HepG2 (cell line): ENCODE measurements around the gene CIT. TPM values are rescaled to one million over a fixed set of nuclear protein-coding genes. Genes with fewer than 3 reads are reported as not detected.

Source experiments
- ATAC-seq: fragments of 200-7000 bp; cut with Tn5 transposase; 3 replicates; pipeline ENCODE4 v1.9.1; 2020; ENCODE audit warnings: mild to moderate bottlenecking, moderate library complexity
- BruUV-seq: library from RNA; stranded (reverse); fragments of 400-500 nt; replicated peaks from 2 replicates; lab custom pipeline; 2021; lab: Mats Ljungman, UMichigan
- CTCF ChIA-PET: fragments of 300-600 bp; formaldehyde crosslinking; extraction: SDS; loops from one replicate; lab custom pipeline; 2021; ENCODE audit warnings: low total read pairs, inconsistent platforms, low intra/inter-chr PET ratio; lab: Yijun Ruan, JAX
- POLR2A ChIA-PET: fragments of 350-600 bp; sonication (Branson Sonifier 250); formaldehyde crosslinking; loops from one replicate; lab custom pipeline; 2020; ENCODE audit warnings: antibody characterized with exemption, inconsistent platforms; lab: Yijun Ruan, JAX
- DNase-seq: peaks from one replicate; pipeline ENCODE4 v3.0.0-alpha.2; 2015; ENCODE audit warnings: low spot score
- FAIRE-seq: peaks from 3 replicates; lab custom pipeline; 2011; peaks lifted over from hg19 to GRCh38; lab: Jason Lieb, UNC
- H2AFZ ChIP-seq: one replicate; pipeline ENCODE4 v1.6.1; 2011; ENCODE audit warnings: low read length, inconsistent platforms
- H3K27ac ChIP-seq: fragments of 300-600 bp; 3 replicates; pipeline ENCODE4 v1.8.0; 2011; ENCODE audit warnings: mixed run types, mild to moderate bottlenecking, mixed read lengths, low read length, inconsistent platforms; ENCODE audit not compliant: insufficient read depth; ENCODE audit errors: extremely low read length
- H3K27me3 ChIP-seq, 2 experiments: fragments of 200-600 bp in 1 of 2; 2 replicates in 1 of 2; 3 replicates in 1 of 2; pipeline versions ENCODE4 v1.6.0 to v1.8.0; 2011; ENCODE audit warnings: low read length in 2 of 2, mild to moderate bottlenecking in 2 of 2, moderate library complexity in 2 of 2, inconsistent platforms in 1 of 2; ENCODE audit not compliant: insufficient read depth in 2 of 2, control insufficient read depth in 1 of 2
- H3K36me3 ChIP-seq, 2 experiments: fragments of 200-600 bp in 1 of 2; replicated peaks in 1 of 2; 2 replicates in 1 of 2; 3 replicates in 1 of 2; pipeline versions ENCODE4 v1.5.1 to v1.8.0; 2011; ENCODE audit warnings: low read length in 2 of 2, inconsistent platforms in 1 of 2; ENCODE audit not compliant: insufficient read depth in 2 of 2, control insufficient read depth in 1 of 2
- H3K4me1 ChIP-seq: 2 replicates; pipeline ENCODE4 v1.5.1; 2012; ENCODE audit warnings: low read length, inconsistent platforms; ENCODE audit not compliant: insufficient read depth
- H3K4me2 ChIP-seq: 2 replicates; pipeline ENCODE4 v1.6.0; 2011; ENCODE audit warnings: low read depth, low read length, inconsistent platforms
- H3K4me3 ChIP-seq, 3 experiments: fragments of 200-600 bp in 1 of 3; sonication (generic), shearing (Covaris generic) in 1 of 3; replicated peaks in 1 of 3; 2 replicates each; pipeline ENCODE4 v1.5.1; 2011 to 2016; ENCODE audit warnings: low read length in 3 of 3, inconsistent platforms in 2 of 3, low read depth in 2 of 3, mild to moderate bottlenecking in 2 of 3, control low read depth in 1 of 3, mixed read lengths in 1 of 3; ENCODE audit not compliant: insufficient read depth in 1 of 3
- H3K79me2 ChIP-seq: one replicate; pipeline ENCODE4 v1.6.1; 2011; ENCODE audit warnings: low read length, inconsistent platforms; ENCODE audit not compliant: insufficient read depth
- H3K9ac ChIP-seq: 2 replicates; pipeline ENCODE4 v1.6.0; 2011; ENCODE audit warnings: mild to moderate bottlenecking, low read depth, low read length, inconsistent platforms; ENCODE audit not compliant: insufficient read depth
- H3K9me3 ChIP-seq: 2 replicates; pipeline ENCODE4 v1.5.1; 2012; ENCODE audit warnings: mild to moderate bottlenecking, low read length
- H4K20me1 ChIP-seq: 2 replicates; pipeline ENCODE4 v1.6.0; 2011; ENCODE audit warnings: inconsistent platforms, mild to moderate bottlenecking, low read length, moderate library complexity; ENCODE audit not compliant: insufficient read depth
- ATF7 ChIP-seq, 2 experiments: fragments of 450-650 bp in 1 of 2; sonication (generic) in 1 of 2; formaldehyde crosslinking in 1 of 2; IDR thresholded peaks; 2 replicates each; pipeline versions ENCODE4 v1.4.0 to v1.6.1; 2016 to 2020; ENCODE audit warnings: antibody characterized with exemption in 1 of 2, mild to moderate bottlenecking in 1 of 2, missing genetic modification reagents in 1 of 2
- CREM ChIP-seq, 2 experiments: sonication (generic) in 1 of 2; formaldehyde crosslinking in 1 of 2; IDR thresholded peaks; 2 replicates each; pipeline versions ENCODE4 v1.4.0 to v1.6.1; 2016 to 2020; ENCODE audit warnings: antibody characterized with exemption in 1 of 2, mild to moderate bottlenecking in 1 of 2, missing genetic modification reagents in 1 of 2
- GABPA ChIP-seq, 2 experiments: IDR thresholded peaks; 2 replicates each; pipeline ENCODE4 v1.6.1; 2011 to 2016; ENCODE audit warnings: low read depth in 2 of 2, low read length in 1 of 2, missing biosample characterization in 1 of 2, missing genetic modification characterization in 1 of 2
- GZF1 ChIP-seq: sonication (generic); formaldehyde crosslinking; IDR thresholded peaks from 2 replicates; pipeline ENCODE4 v1.5.1; 2020; ENCODE audit warnings: mild to moderate bottlenecking, missing genetic modification reagents
- HDAC6 ChIP-seq: fragments of 200-600 bp; sonication (generic); IDR thresholded peaks from 2 replicates; pipeline ENCODE4 v1.7.0; 2017; ENCODE audit warnings: mild to moderate bottlenecking, antibody characterized with exemption, low read length, low read depth
- HIVEP1 ChIP-seq: sonication (generic); formaldehyde crosslinking; IDR thresholded peaks from 2 replicates; pipeline ENCODE4 v1.4.0; 2020; ENCODE audit warnings: mild to moderate bottlenecking, missing genetic modification reagents
- JUNB ChIP-seq: sonication (generic); formaldehyde crosslinking; IDR thresholded peaks from 2 replicates; pipeline ENCODE4 v1.8.0; 2022; ENCODE audit warnings: missing genetic modification reagents, mild to moderate bottlenecking, borderline replicate concordance
- NR2C2 ChIP-seq: sonication (generic); formaldehyde crosslinking; IDR thresholded peaks from 2 replicates; pipeline ENCODE4 v1.4.0; 2020; ENCODE audit warnings: missing genetic modification reagents, mild to moderate bottlenecking, moderate library complexity, borderline replicate concordance
- POLR2AphosphoS5 ChIP-seq: IDR thresholded peaks from 2 replicates; pipeline ENCODE4 v1.6.1; 2012; ENCODE audit warnings: low read depth, low read length
- RORA ChIP-seq: sonication (generic); formaldehyde crosslinking; IDR thresholded peaks from 2 replicates; pipeline ENCODE4 v1.5.0; 2020; ENCODE audit warnings: mild to moderate bottlenecking, missing genetic modification reagents, moderate library complexity
- SMARCE1 ChIP-seq: fragments of 450-650 bp; IDR thresholded peaks from 2 replicates; pipeline ENCODE4 v1.6.1; 2017; ENCODE audit warnings: borderline replicate concordance
- ZFP82 ChIP-seq: sonication (generic); formaldehyde crosslinking; IDR thresholded peaks from 2 replicates; pipeline ENCODE4 v1.5.1; 2020; ENCODE audit warnings: mild to moderate bottlenecking, missing genetic modification reagents, borderline replicate concordance
- ZNF382 ChIP-seq: sonication (generic); formaldehyde crosslinking; IDR thresholded peaks from 2 replicates; pipeline ENCODE4 v1.5.0; 2020; ENCODE audit warnings: missing genetic modification reagents, mild to moderate bottlenecking, borderline replicate concordance
- ZNF468 ChIP-seq: sonication (generic); formaldehyde crosslinking; IDR thresholded peaks from 2 replicates; pipeline ENCODE4 v1.8.0; 2022; ENCODE audit warnings: mild to moderate bottlenecking, moderate library complexity, missing genetic modification reagents
- ZNF569 ChIP-seq: sonication (generic); formaldehyde crosslinking; IDR thresholded peaks from 2 replicates; pipeline ENCODE4 v1.5.0; 2020; ENCODE audit warnings: mild to moderate bottlenecking, missing genetic modification reagents, moderate library complexity, borderline replicate concordance
- WGBS: methylation state at CpG from one replicate; pipeline ENCODE4 v1.1.6; 2017; ENCODE audit warnings: low lambda C conversion rate; 5-methylcytosine and 5-hydroxymethylcytosine counted together
- in situ Hi-C: cut with HindIII; loops from 2 replicates; pipeline ENCODE4 v1.10.0; 2017; ENCODE audit warnings: low pct_unique_long_range_greater_than_20kb; ENCODE audit not compliant: extremely low pct_ligation_motif_present
- intact Hi-C: fragments of 100-400 bp; cut with micrococcal nuclease; formaldehyde crosslinking; loops from one replicate; pipeline ENCODE4 v1.10.0; 2022; ENCODE audit not compliant: unreplicated experiment
- polyA plus RNA-seq, 8 experiments: library from polyadenylated mRNA; depleted of rRNA in 3 of 8; stranded (reverse) in 7 of 8; unstranded in 1 of 8; fragments of >200 nt; fragmentation: Illumina TruSeq in 4 of 8; extraction: Trizol in 4 of 8; gene quantifications; 2 replicates each; pipeline versions ENCODE4 v1.2.1 to v1.2.3, GENCODE V29; 2011 to 2016; ENCODE audit warnings: low read depth in 4 of 8, missing spikeins in 1 of 8, mixed read lengths in 1 of 8; ENCODE audit not compliant: insufficient read depth in 1 of 8
- total RNA-seq, 5 experiments: library from RNA; depleted of rRNA; stranded (reverse); fragments of >200 nt; fragmentation: Illumina TruSeq; extraction: Trizol; gene quantifications; 2 replicates each; pipeline ENCODE4 v1.2.3, GENCODE V29; 2016; ENCODE audit warnings: low read depth in 1 of 5
- TF ChIP-seq, protein P1 (sequence below): sonication (generic); formaldehyde crosslinking; IDR thresholded peaks from 2 replicates; pipeline ENCODE4 v1.4.0; 2020; ENCODE audit warnings: missing genetic modification reagents, borderline replicate concordance
- TF ChIP-seq, protein P2 (sequence below): sonication (generic); formaldehyde crosslinking; IDR thresholded peaks from 2 replicates; pipeline ENCODE4 v1.5.1; 2020; ENCODE audit warnings: missing genetic modification reagents, mild to moderate bottlenecking, borderline replicate concordance
- TF ChIP-seq, protein P3 (sequence below), 2 experiments: sonication (generic) in 1 of 2; formaldehyde crosslinking in 1 of 2; IDR thresholded peaks; 2 replicates each; pipeline versions ENCODE4 v1.4.0 to v1.6.1; 2018 to 2020; ENCODE audit warnings: missing genetic modification reagents in 2 of 2, borderline replicate concordance in 1 of 2, low read depth in 1 of 2, mild to moderate bottlenecking in 1 of 2, missing biosample characterization in 1 of 2

The CIT gene
- total and polyA plus RNA-seq, 2 of the 13 experiments (the other 11 are each of a cell fraction or from before 2014, with no cell fraction given): 7.7 to 11.7 TPM

DNA sequence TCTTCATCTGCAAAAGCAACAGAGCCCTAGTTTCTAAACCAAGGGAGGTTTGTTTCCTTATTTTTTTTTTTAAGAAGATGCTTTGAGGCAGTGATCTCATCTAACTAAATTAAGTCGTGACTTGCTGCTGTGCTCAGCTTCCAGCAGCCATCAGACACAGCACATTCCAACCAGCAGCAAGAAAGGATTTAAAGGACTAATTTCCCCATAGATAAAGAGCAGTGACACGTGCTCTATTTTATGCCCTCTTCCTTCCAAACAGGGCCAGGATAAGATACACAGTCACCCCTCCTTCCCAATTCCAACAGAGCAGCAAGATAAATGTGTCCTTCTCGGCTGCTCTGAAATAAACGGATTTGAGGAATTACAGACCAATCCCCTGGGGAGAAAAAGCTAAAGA, 127.5 kb downstream of the CIT start:
- Histone ChIP-seq H3K36me3 (peaks cover 6 to 54% of the 10 kb centered on the region in 2 experiments; a peak in 4 of 5 replicates), H3K4me3 (no peak overlapping the region), H3K79me2 (no peaks in the 10 kb centered on the region), H3K9ac (no peak overlapping the region), H3K4me2 (no peak overlapping the region), H4K20me1 (no peaks in the 10 kb centered on the region), H3K4me1 (no peaks in the 10 kb centered on the region), H2AFZ (no peak overlapping the region), H3K27ac (no peak overlapping the region), H3K27me3 (no peaks in the 10 kb centered on the region), H3K9me3 (peaks cover 22% of the 10 kb centered on the region)
- no peak for TF ChIP-seq SMARCE1
- no peak for TF ChIP-seq POLR2AphosphoS5
- no peak for TF ChIP-seq ZFP82 (CRISPR knock-in tag)
- no peak for TF ChIP-seq ZNF468 (CRISPR knock-in tag)
- TF ChIP-seq HDAC6: no peak
- TF ChIP-seq, protein P1, sequence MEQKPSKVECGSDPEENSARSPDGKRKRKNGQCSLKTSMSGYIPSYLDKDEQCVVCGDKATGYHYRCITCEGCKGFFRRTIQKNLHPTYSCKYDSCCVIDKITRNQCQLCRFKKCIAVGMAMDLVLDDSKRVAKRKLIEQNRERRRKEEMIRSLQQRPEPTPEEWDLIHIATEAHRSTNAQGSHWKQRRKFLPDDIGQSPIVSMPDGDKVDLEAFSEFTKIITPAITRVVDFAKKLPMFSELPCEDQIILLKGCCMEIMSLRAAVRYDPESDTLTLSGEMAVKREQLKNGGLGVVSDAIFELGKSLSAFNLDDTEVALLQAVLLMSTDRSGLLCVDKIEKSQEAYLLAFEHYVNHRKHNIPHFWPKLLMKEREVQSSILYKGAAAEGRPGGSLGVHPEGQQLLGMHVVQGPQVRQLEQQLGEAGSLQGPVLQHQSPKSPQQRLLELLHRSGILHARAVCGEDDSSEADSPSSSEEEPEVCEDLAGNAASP (CRISPR knock-in tag): no peak
- TF ChIP-seq GABPA (IDR thresholded peaks at IDR 0.05; ENCODE audit: low read depth, low read length): no peak
- TF ChIP-seq GABPA (CRISPR knock-in tag; IDR thresholded peaks at IDR 0.05; ENCODE audit: low read depth): no peak
- TF ChIP-seq ATF7 (IDR thresholded peaks at IDR 0.05): no peak
- TF ChIP-seq ATF7 (CRISPR knock-in tag; IDR thresholded peaks at IDR 0.05): no peak
- TF ChIP-seq, protein P2, sequence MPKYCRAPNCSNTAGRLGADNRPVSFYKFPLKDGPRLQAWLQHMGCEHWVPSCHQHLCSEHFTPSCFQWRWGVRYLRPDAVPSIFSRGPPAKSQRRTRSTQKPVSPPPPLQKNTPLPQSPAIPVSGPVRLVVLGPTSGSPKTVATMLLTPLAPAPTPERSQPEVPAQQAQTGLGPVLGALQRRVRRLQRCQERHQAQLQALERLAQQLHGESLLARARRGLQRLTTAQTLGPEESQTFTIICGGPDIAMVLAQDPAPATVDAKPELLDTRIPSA: no peak
- no peak for TF ChIP-seq NR2C2 (CRISPR knock-in tag)
- no peak for TF ChIP-seq HIVEP1
- TF ChIP-seq GZF1: no peak
- TF ChIP-seq CREM (IDR thresholded peaks at IDR 0.05): no peak
- no peak for TF ChIP-seq CREM (CRISPR knock-in tag; IDR thresholded peaks at IDR 0.05)
- no peak for TF ChIP-seq JUNB
- no peak for TF ChIP-seq RORA (CRISPR knock-in tag)
- TF ChIP-seq, protein P3, sequence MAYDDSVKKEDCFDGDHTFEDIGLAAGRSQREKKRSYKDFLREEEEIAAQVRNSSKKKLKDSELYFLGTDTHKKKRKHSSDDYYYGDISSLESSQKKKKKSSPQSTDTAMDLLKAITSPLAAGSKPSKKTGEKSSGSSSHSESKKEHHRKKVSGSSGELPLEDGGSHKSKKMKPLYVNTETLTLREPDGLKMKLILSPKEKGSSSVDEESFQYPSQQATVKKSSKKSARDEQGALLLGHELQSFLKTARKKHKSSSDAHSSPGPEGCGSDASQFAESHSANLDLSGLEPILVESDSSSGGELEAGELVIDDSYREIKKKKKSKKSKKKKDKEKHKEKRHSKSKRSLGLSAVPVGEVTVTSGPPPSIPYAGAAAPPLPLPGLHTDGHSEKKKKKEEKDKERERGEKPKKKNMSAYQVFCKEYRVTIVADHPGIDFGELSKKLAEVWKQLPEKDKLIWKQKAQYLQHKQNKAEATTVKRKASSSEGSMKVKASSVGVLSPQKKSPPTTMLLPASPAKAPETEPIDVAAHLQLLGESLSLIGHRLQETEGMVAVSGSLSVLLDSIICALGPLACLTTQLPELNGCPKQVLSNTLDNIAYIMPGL (CRISPR knock-in tag; IDR thresholded peaks at IDR 0.05; ENCODE audit: borderline replicate concordance in 1 of 2, low read depth in 1 of 2): no peak
- no peak for TF ChIP-seq ZNF382 (CRISPR knock-in tag)
- TF ChIP-seq ZNF569 (CRISPR knock-in tag): no peak
- no peak for DNase-seq
- WGBS: 95% methylated on average over 4 of the region's 4 CpGs
- in situ Hi-C loops (no loop called here), intact Hi-C loops (no loop called here)
- no peak for ATAC-seq
- BruUV-seq: no TSS peak
- ChIA-PET CTCF (no interaction called here), POLR2A (no interaction called here)
- no peak for FAIRE-seq
